ENCODE measurements around the gene REXO4. TPM values are rescaled to one million over a fixed set of nuclear protein-coding genes. Genes with fewer than 3 reads are reported as not detected.

Gene REXO4
- total RNA-seq, 1 donor from 2014 or later, result 30.3 TPM

- H3K27ac Mint-ChIP-seq, result no peak overlapping the region
- TF ChIP-seq CTCF (IDR thresholded peaks at IDR 0.05; ENCODE audit: unreplicated experiment), result no peak
- DNase-seq (ENCODE audit: low spot score, unreplicated experiment), result no peak
Observed at GRCh38 chr9:133405508-133406438, 12.0 kb downstream of the REXO4 start.

DNA sequence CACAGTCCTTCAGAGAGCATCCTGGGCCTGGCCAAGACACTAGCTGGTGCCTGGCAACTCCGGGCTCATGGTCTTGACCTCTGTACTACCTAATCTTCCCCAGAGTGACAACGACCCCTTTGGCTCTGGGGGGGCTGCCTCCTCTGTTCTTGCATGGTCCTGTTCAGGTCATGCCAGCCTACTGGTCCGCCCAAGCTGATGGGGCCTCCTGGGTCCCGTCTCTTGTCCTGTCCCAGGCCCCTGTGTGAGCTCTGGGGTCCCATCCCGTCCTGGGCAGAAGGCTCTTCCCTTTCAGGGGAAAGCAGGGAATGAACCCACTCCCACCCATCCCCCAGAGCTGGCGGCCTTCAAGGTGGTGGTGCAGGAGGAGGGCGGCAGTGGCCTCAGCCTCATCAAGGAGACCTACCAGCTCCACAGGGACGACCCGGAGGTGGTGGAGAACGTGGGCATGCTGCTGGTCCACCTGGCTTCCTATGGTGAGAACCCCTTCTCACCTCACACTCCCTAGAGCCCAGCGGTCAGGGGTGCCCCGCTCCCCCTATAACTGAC, 13.3 kb downstream of the REXO4 start:
- no peak for TF ChIP-seq CTCF (IDR thresholded peaks at IDR 0.05; ENCODE audit: unreplicated experiment)
- Mint-ChIP-seq H3K27ac (no peak overlapping the region), H3K4me1 (ENCODE audit: low read depth) (no peaks in the 10 kb centered on the region), H3K9me3 (ENCODE audit: low read depth) (no peaks in the 10 kb centered on the region), H3K4me3 (ENCODE audit: low read depth) (no peak overlapping the region), H3K27me3 (no peaks in the 10 kb centered on the region), H3K36me3 (ENCODE audit: insufficient read depth) (peaks cover 10% of the 10 kb centered on the region)
- no peak for DNase-seq (ENCODE audit: low spot score, unreplicated experiment)

More at GRCh38 chr9:133405508-133406438, 12.0 kb downstream of the REXO4 start:
- Mint-ChIP-seq H3K4me1 (ENCODE audit: low read depth) (no peaks in the 10 kb centered on the region), H3K36me3 (ENCODE audit: insufficient read depth) (peaks cover 18% of the 10 kb centered on the region), H3K4me3 (ENCODE audit: low read depth) (no peak overlapping the region), H3K27me3 (no peaks in the 10 kb centered on the region), H3K9me3 (ENCODE audit: low read depth) (no peaks in the 10 kb centered on the region)

- Mint-ChIP-seq H3K9me3 (ENCODE audit: low read depth) (no peaks in the 10 kb centered on the region), H3K27me3 (no peaks in the 10 kb centered on the region), H3K27ac (no peak overlapping the region), H3K4me3 (ENCODE audit: low read depth) (no peak overlapping the region), H3K36me3 (ENCODE audit: insufficient read depth) (peaks cover 9% of the 10 kb centered on the region), H3K4me1 (ENCODE audit: low read depth) (no peaks in the 10 kb centered on the region)
- TF ChIP-seq CTCF (IDR thresholded peaks at IDR 0.05; ENCODE audit: unreplicated experiment), result peak; percentile 50
- DNase-seq (ENCODE audit: low spot score, unreplicated experiment), result no peak
Observed at GRCh38 chr9:133403766-133404453, 13.9 kb downstream of the REXO4 start.

DNA sequence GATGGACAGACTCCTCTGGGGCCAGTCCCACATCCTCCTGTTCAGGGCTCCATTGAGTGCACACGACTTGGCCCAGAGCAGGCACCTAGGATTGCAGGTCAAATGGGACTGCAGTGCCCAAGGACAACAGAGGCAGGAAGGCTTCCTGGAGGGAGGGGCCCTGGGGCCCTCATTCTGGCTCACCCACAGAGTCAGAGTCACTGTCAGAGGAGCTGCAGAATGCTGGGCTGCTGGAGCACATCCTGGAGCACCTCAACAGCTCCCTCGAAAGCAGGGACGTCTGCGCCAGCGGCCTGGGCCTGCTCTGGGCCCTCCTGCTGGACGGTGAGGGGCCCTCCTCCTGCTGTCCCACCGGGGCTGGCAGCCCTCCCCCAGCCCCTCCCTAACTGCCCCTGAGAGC, 15.1 kb downstream of the REXO4 start:
- Mint-ChIP-seq H3K4me3 (ENCODE audit: low read depth) (no peak overlapping the region), H3K27me3 (no peaks in the 10 kb centered on the region), H3K27ac (no peak overlapping the region), H3K9me3 (ENCODE audit: low read depth) (no peaks in the 10 kb centered on the region), H3K36me3 (ENCODE audit: insufficient read depth) (peaks cover 9% of the 10 kb centered on the region), H3K4me1 (ENCODE audit: low read depth) (no peaks in the 10 kb centered on the region)
- no peak for DNase-seq (ENCODE audit: low spot score, unreplicated experiment)
- no peak for TF ChIP-seq CTCF (IDR thresholded peaks at IDR 0.05; ENCODE audit: unreplicated experiment)

- Mint-ChIP-seq H3K9me3 (ENCODE audit: low read depth) (no peaks in the 10 kb centered on the region), H3K27me3 (peaks cover 5% of the 10 kb centered on the region), H3K4me1 (ENCODE audit: low read depth) (no peaks in the 10 kb centered on the region), H3K4me3 (ENCODE audit: low read depth) (no peak overlapping the region), H3K27ac (no peak overlapping the region), H3K36me3 (ENCODE audit: insufficient read depth) (peaks cover 4% of the 10 kb centered on the region)
- no peak for DNase-seq (ENCODE audit: low spot score, unreplicated experiment)
- no peak for TF ChIP-seq CTCF (IDR thresholded peaks at IDR 0.05; ENCODE audit: unreplicated experiment)
Observed at GRCh38 chr9:133401588-133401987, 16.2 kb downstream of the REXO4 start.
